ENCODE measurements around the gene RILP. TPM values are rescaled to one million over a fixed set of nuclear protein-coding genes. Genes with fewer than 3 reads are reported as not detected.

Gene RILP
- polyA plus RNA-seq, 4 donors, result 3.7 to 7.5 (median 5.2) TPM

GRCh38 chr17:1629504-1630310 lies 20.0 kb downstream of the RILP start:
- no peak for DNase-seq (ENCODE audit: low read depth in 4 of 4, low spot score in 3 of 4)

DNA sequence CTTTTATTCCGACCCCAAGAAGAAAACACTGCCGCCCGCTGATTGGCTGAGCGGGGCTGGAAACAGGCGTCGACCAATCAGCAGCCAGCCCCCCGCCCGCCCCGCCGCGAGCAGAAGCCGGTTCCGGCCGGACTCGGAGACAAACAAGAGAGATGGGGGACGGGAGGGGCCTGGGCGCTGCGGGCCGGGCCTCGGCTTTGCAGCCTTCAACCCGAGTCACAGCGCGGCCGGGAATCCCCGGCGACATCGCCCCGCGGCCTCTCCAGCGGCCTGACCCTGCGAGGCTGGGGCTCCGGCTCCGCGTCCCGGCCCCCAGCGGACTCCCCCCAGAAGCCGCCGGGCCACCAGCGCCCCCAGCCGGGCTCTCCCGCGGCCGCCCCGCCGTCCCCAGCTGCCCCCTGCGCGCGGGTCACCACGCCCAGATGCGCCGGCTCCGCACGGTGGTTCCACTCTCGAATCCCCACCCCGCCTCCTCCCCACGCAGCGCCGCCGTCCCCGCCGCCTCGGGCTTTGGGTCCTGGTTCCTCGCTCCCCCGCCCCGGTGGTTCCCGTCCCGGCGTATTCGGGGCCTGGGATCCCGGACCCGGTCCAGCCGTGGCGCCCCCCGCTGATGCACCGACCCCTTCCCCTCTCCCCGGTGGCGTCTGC lies 20.7 kb downstream of the RILP start:
- peak; percentile 83 to 90 (median 86) for DNase-seq (ENCODE audit: low read depth in 4 of 4, low spot score in 3 of 4)

- peak in 3 of 4 donors; percentile 73 to 80 (median 78) for DNase-seq (ENCODE audit: low read depth in 4 of 4, low spot score in 3 of 4)
Observed at GRCh38 chr17:1627982-1628855, 21.4 kb downstream of the RILP start, which contains the start of gene SLC43A2. TSS of gene SLC43A2 (minus strand) at chr17:1628834. CDS start at chr17:1627874, 960 bp downstream.

- DNase-seq (ENCODE audit: low read depth in 4 of 4, low spot score in 3 of 4), result no peak
Observed at GRCh38 chr17:1627182-1627981, 22.3 kb downstream of the RILP start.

DNA sequence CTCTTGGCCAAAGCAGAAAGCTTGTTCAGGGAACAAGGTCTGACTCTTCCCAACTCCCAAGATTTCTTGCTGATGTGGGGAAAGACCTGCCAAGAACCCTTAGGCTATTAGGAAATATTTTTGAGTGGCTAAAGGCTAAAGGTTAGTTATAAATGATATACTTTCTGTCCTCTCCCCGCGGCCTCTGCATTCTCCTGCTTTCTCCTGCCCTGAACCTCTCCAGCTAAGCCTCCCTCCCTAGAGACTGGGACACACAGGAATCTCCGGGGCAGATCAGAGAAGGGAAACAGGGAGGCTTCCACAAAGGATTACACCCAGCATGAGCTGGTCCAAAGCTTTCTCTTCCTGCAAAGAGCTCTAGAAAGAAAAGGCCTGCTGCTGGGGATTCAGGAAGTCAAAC lies 23.3 kb downstream of the RILP start:
- DNase-seq (ENCODE audit: low read depth in 4 of 4, low spot score in 3 of 4), result no peak

DNA sequence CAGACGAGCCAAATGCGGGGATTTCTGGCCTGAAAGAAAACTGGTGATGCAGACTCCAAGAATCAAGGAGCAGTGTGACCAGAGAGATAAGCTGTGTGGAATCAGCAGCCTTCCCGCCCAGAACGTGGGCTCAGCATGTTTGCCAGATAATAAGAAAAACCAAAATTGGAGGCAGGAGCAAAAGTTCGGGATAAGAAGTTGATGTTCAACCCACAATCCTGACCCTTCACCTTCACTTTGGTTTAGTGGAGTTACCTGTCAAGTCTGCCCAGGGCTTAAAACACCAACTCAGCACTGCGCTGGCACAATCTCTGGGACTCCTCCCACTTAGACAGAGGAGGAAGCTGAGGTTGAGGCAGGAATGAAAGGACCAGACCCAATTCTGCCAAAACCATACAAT lies 24.1 kb downstream of the RILP start:
- no peak for DNase-seq (ENCODE audit: low read depth in 4 of 4, low spot score in 3 of 4)

DNA sequence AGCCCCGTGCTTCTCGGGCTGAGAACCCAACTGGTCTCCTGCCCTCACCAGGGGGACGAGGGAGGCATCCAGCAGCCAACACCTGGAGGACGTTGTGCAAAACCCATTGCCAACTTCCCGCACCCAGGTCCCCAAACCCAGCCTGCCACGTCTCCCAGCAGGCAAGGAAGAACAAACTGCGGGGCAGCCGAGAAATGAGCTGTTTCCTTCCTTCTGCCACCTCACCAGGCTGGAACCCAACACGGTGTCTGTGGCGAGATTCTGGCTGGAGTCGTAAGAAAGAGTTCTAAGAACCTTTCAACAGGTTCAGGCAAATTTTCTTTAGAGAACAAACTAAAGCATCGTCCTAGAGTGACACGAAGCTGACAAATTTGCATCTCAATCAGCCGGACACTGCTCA lies 24.6 kb downstream of the RILP start:
- DNase-seq (ENCODE audit: low read depth in 4 of 4, low spot score in 3 of 4), result no peak

GRCh38 chr17:1624650-1625049 lies 25.0 kb downstream of the RILP start:
- no peak for DNase-seq (ENCODE audit: low read depth in 4 of 4, low spot score in 3 of 4)

DNA sequence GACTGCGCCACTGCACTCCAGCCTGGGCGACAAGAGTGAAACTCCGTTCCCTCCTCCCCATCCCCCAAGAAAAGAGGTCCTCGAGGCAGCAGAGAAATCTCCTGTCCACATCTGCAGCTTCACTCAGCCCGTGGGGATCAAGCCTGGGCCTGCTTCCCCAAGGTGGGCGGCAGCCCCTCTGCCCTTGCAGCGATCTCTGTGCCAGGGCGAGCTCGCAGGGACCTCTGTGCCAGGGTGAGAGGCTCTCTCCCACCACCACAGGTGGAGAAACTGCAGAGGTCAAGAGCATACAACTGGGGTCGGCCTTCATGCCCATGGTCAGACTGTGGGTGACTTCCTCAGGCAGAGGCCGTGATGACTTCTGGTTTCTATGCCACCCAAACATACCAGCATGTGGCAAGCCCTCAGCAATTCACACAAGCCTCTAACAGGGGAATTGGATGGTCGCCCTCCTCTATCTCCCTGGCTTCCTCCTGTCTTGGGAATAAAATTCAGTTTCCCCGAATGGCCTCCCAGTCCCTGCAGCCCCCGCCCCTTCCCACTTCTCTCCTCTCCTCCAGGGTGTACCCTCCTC lies 26.5 kb downstream of the RILP start:
- DNase-seq (ENCODE audit: low read depth in 4 of 4, low spot score in 3 of 4), result no peak

GRCh38 chr17:1621273-1621954 lies 28.3 kb downstream of the RILP start:
- no peak for DNase-seq (ENCODE audit: low read depth in 4 of 4, low spot score in 3 of 4)

DNA sequence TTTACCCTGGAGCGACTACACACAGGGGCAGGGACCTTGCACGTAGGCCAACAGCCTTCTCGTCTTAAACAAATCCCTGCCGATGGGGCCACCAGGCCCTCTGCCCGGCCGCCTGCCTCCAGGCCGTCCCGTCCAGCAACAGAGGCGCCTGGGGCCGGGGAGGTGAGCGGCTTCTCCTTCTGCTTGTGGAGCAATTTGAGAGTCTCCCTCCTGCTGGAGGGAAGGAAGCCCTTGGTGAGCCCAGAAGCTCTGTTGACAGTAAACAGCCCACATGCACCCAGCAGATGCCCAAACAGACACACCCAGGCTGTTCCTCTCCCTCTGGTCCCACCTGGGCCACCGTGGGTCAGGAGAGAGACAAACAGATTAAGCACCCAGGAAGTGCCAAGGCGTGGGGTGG lies 29.2 kb downstream of the RILP start:
- DNase-seq (ENCODE audit: low read depth in 4 of 4, low spot score in 3 of 4), result no peak

- no peak for DNase-seq (ENCODE audit: low read depth in 4 of 4, low spot score in 3 of 4)
Observed at GRCh38 chr17:1617620-1618174, 32.0 kb downstream of the RILP start.

- no peak for DNase-seq (ENCODE audit: low read depth in 4 of 4, low spot score in 3 of 4)
Observed at GRCh38 chr17:1616101-1616500, 33.6 kb downstream of the RILP start.

DNA sequence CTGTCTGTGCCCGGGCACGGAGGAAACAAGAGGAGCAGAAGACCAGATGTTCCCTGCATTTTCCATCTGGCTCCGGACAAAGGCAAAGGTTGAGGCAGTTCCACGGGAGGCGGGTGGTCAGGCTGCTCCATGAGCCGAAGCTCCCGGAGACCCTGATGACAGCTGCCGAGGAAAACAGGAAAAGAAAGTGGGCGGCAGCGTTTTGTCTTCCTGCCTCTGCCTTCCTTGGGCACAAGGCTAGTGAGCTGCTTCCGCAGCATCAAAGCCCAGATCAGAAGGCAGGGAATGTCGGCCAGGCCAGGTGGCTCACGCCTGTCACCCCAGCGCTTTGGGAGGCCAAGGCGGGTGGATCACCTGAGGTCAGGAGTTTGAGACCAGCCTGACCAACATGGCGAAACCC lies 37.3 kb downstream of the RILP start:
- no peak for DNase-seq (ENCODE audit: low read depth in 4 of 4, low spot score in 3 of 4)

- no peak for DNase-seq (ENCODE audit: low read depth in 4 of 4, low spot score in 3 of 4)
Observed at GRCh38 chr17:1611715-1612114, 38.0 kb downstream of the RILP start.

GRCh38 chr17:1608676-1609075 lies 41.0 kb downstream of the RILP start:
- DNase-seq (ENCODE audit: low read depth in 4 of 4, low spot score in 3 of 4), result no peak

GRCh38 chr17:1607971-1608320 lies 41.7 kb downstream of the RILP start:
- no peak for DNase-seq (ENCODE audit: low read depth in 4 of 4, low spot score in 3 of 4)

GRCh38 chr17:1606352-1606985 lies 43.2 kb downstream of the RILP start:
- no peak for DNase-seq (ENCODE audit: low read depth in 4 of 4, low spot score in 3 of 4)
